Liver (tissue), 3 donors: ENCODE results near the gene SLN.

ENCODE experiments used
- ATF3 ChIP-seq: IDR thresholded peaks from 2 replicates; pipeline ENCODE4 v1.6.1; 2016; ENCODE audit warnings: antibody characterized with exemption
- CTCF ChIP-seq: fragments of 150-350 bp; IDR thresholded peaks from 2 replicates; pipeline ENCODE4 v1.5.1; 2017; ENCODE audit warnings: improper control_type of control experiment, low read depth, low read length; ENCODE audit not compliant: missing input control
- EGR1 ChIP-seq, 2 donors: IDR thresholded peaks; 2 replicates each; pipeline ENCODE4 v1.6.1; 2016 to 2018; ENCODE audit warnings: antibody characterized with exemption in 2 of 2, low read depth in 2 of 2
- FOXA1 ChIP-seq: IDR thresholded peaks from 2 replicates; pipeline ENCODE4 v1.6.1; 2016; ENCODE audit warnings: antibody characterized with exemption
- GABPA ChIP-seq, 2 donors: IDR thresholded peaks in 1 of 2; conservative IDR thresholded peaks in 1 of 2; 2 replicates each; pipeline ENCODE4 v1.6.1; 2016; ENCODE audit warnings: antibody characterized with exemption in 2 of 2, mild to moderate bottlenecking in 1 of 2, moderate library complexity in 1 of 2
- JUND ChIP-seq, 2 donors: IDR thresholded peaks; 2 replicates each; pipeline ENCODE4 v1.6.1; 2016; ENCODE audit warnings: antibody characterized with exemption in 2 of 2
- NR2F2 ChIP-seq: IDR thresholded peaks from 2 replicates; pipeline ENCODE4 v1.6.1; 2016; ENCODE audit warnings: antibody characterized with exemption
- RAD21 ChIP-seq, 2 donors: IDR thresholded peaks; 2 replicates each; pipeline ENCODE4 v1.6.1; 2016; ENCODE audit warnings: antibody characterized with exemption in 2 of 2, mild to moderate bottlenecking in 2 of 2
- donor health status: healthy.
- donor health status: healthy.

- TF ChIP-seq CTCF (no peak), EGR1 (IDR thresholded peaks at IDR 0.05; ENCODE audit: low read depth in 2 of 2) (no peak), NR2F2 (no peak), RAD21 (IDR thresholded peaks at IDR 0.05) (no peak), ATF3 (no peak), GABPA (IDR thresholded peaks at IDR 0.05 in 1 of 2, conservative IDR thresholded peaks at IDR 0.05 in 1 of 2) (no peak), FOXA1 (no peak), JUND (IDR thresholded peaks at IDR 0.05) (no peak)
Observed at GRCh38 chr11:107731941-107732688, 20.3 kb upstream of the SLN start.
